WTC11 (cell line): ENCODE measurements around the gene METTL21C. TPM values are rescaled to one million over a fixed set of nuclear protein-coding genes. Genes with fewer than 3 reads are reported as not detected.

Experiments used
- ATAC-seq: fragments of 200-7000 bp; cut with Tn5 transposase; 2 replicates; pipeline ENCODE4 v1.10.0; 2021; ENCODE audit warnings: mild to moderate bottlenecking, moderate library complexity
- CTCF ChIA-PET: fragments of 300-600 bp; sonication (Branson Sonifier 250); formaldehyde crosslinking; loops from one replicate; lab custom pipeline; 2021; ENCODE audit warnings: antibody characterized with exemption; lab: Charles Lee
- POLR2A ChIA-PET: fragments of 350-600 bp; sonication (Branson Sonifier 250); formaldehyde crosslinking; loops from one replicate; lab custom pipeline; 2021; ENCODE audit warnings: antibody characterized with exemption; lab: Charles Lee
- DNase-seq: peaks from one replicate; pipeline ENCODE4 v3.0.0; 2021; ENCODE audit warnings: low spot score
- H3K27ac Mint-ChIP-seq: 2 replicates; pipeline ENCODE4 v1.8.0; 2021; ENCODE audit warnings: mixed read lengths
- H3K27me3 Mint-ChIP-seq: 2 replicates; pipeline ENCODE4 v1.8.0; 2021; ENCODE audit warnings: low read depth, mild to moderate bottlenecking, moderate library complexity, mixed read lengths
- H3K36me3 Mint-ChIP-seq: 2 replicates; pipeline ENCODE4 v1.8.0; 2021; ENCODE audit warnings: mixed read lengths
- H3K4me1 Mint-ChIP-seq: 2 replicates; pipeline ENCODE4 v1.8.0; 2022; ENCODE audit warnings: mixed read lengths
- H3K4me3 Mint-ChIP-seq: 2 replicates; pipeline ENCODE4 v1.8.0; 2021; ENCODE audit warnings: mild to moderate bottlenecking, moderate library complexity, mixed read lengths
- H3K9me3 Mint-ChIP-seq: 2 replicates; pipeline ENCODE4 v1.8.0; 2021; ENCODE audit warnings: mixed read lengths
- ARID4B ChIP-seq: sonication (generic); formaldehyde crosslinking; IDR thresholded peaks from 2 replicates; pipeline ENCODE4 v1.8.0; 2023; ENCODE audit warnings: missing genetic modification reagents, mild to moderate bottlenecking, borderline replicate concordance
- ATF1 ChIP-seq: sonication (generic); formaldehyde crosslinking; IDR thresholded peaks from 2 replicates; pipeline ENCODE4 v1.8.1; 2023; ENCODE audit warnings: mild to moderate bottlenecking, moderate library complexity, missing genetic modification reagents
- ATF2 ChIP-seq: sonication (generic); formaldehyde crosslinking; IDR thresholded peaks from 2 replicates; pipeline ENCODE4 v1.8.1; 2022; ENCODE audit warnings: low read depth, missing genetic modification reagents, borderline replicate concordance
- CTCF ChIP-seq: fragments of 200-600 bp; IDR thresholded peaks from 2 replicates; pipeline ENCODE4 v1.8.0; 2022; ENCODE audit warnings: antibody characterized with exemption
- E2F5 ChIP-seq: sonication (generic); formaldehyde crosslinking; IDR thresholded peaks from 2 replicates; pipeline ENCODE4 v1.8.1; 2022; ENCODE audit warnings: mild to moderate bottlenecking, moderate library complexity, missing genetic modification reagents
- EMX1 ChIP-seq: fragments of 250-450 bp; sonication (Bioruptor Pico); IDR thresholded peaks from 2 replicates; pipeline ENCODE4 v1.8.0; 2021; ENCODE audit warnings: mild to moderate bottlenecking
- GABPB1 ChIP-seq: sonication (generic); formaldehyde crosslinking; IDR thresholded peaks from 2 replicates; pipeline ENCODE4 v1.8.1; 2023; ENCODE audit warnings: mild to moderate bottlenecking, missing genetic modification reagents
- JAZF1 ChIP-seq: fragments of 250-450 bp; sonication (Bioruptor Pico); IDR thresholded peaks from 2 replicates; pipeline ENCODE4 v1.9.0; 2021; ENCODE audit warnings: moderate library complexity, mild to moderate bottlenecking, inconsistent platforms
- JUN ChIP-seq: sonication (generic); formaldehyde crosslinking; IDR thresholded peaks from 2 replicates; pipeline ENCODE4 v1.8.0; 2023; ENCODE audit warnings: mild to moderate bottlenecking, missing genetic modification reagents
- MAX ChIP-seq: sonication (generic); formaldehyde crosslinking; IDR thresholded peaks from 2 replicates; pipeline ENCODE4 v1.8.0; 2022; ENCODE audit warnings: mild to moderate bottlenecking, missing genetic modification reagents
- NFE2L1 ChIP-seq: sonication (generic); formaldehyde crosslinking; IDR thresholded peaks from 2 replicates; pipeline ENCODE4 v1.8.1; 2023; ENCODE audit warnings: missing genetic modification reagents
- NR1H2 ChIP-seq: sonication (generic); formaldehyde crosslinking; IDR thresholded peaks from 2 replicates; pipeline ENCODE4 v1.9.0; 2021; ENCODE audit warnings: mild to moderate bottlenecking, moderate library complexity, missing genetic modification reagents
- RELA ChIP-seq: sonication (generic); formaldehyde crosslinking; IDR thresholded peaks from 2 replicates; pipeline ENCODE4 v1.8.1; 2022; ENCODE audit warnings: missing genetic modification reagents, mild to moderate bottlenecking, borderline replicate concordance
- RORB ChIP-seq: fragments of 250-450 bp; sonication (Bioruptor Pico); IDR thresholded peaks from 2 replicates; pipeline ENCODE4 v1.9.0; 2021; ENCODE audit warnings: mild to moderate bottlenecking
- SOX15 ChIP-seq: fragments of 250-450 bp; sonication (Bioruptor Pico); IDR thresholded peaks from 2 replicates; pipeline ENCODE4 v1.9.0; 2021; ENCODE audit warnings: mild to moderate bottlenecking
- ZBTB43 ChIP-seq: sonication (generic); formaldehyde crosslinking; IDR thresholded peaks from 2 replicates; pipeline ENCODE4 v1.8.1; 2023; ENCODE audit warnings: mild to moderate bottlenecking, missing genetic modification reagents
- ZNF396 ChIP-seq: fragments of 250-450 bp; sonication (Bioruptor Pico); IDR thresholded peaks from 2 replicates; pipeline ENCODE4 v1.8.0; 2021; ENCODE audit warnings: mild to moderate bottlenecking, moderate library complexity, borderline replicate concordance
- ZNF423 ChIP-seq: fragments of 250-450 bp; sonication (Bioruptor Pico); IDR thresholded peaks from 2 replicates; pipeline ENCODE4 v2.1.2; 2022; ENCODE audit warnings: mild to moderate bottlenecking, moderate library complexity
- ZNF512 ChIP-seq: sonication (generic); formaldehyde crosslinking; IDR thresholded peaks from 2 replicates; pipeline ENCODE4 v1.8.1; 2022; ENCODE audit warnings: missing genetic modification reagents, borderline replicate concordance
- ZNF671 ChIP-seq: fragments of 250-450 bp; sonication (Bioruptor Pico); IDR thresholded peaks from 2 replicates; pipeline ENCODE4 v1.8.0; 2021; ENCODE audit warnings: mild to moderate bottlenecking
- total RNA-seq: library from RNA; stranded (reverse); gene quantifications from 3 replicates; pipeline ENCODE4 v1.2.3, GENCODE V29; 2021

The METTL21C gene
- total RNA-seq, 1 experiment from 2014 or later = not detected

GRCh38 chr13:102724923-102725322 is 30.1 kb upstream of the METTL21C start:
- Mint-ChIP-seq H3K9me3 (peaks cover 9% of the 10 kb centered on the region), H3K27ac (no peak overlapping the region), H3K27me3 (no peaks in the 10 kb centered on the region)
- DNase-seq = no peak
- no peak for ATAC-seq
- ChIA-PET CTCF (interaction anchor here (1.0 to 1.2 kb wide), 3 partner anchors 10 to 133 kb away, joined by 3 read pairs; no protein-coding TSS in a partner anchor), POLR2A (interaction anchor here (0.6 to 0.7 kb wide), 4 partner anchors 10 to 1109 kb away, joined by 3 to 10 read pairs (median 4); no protein-coding TSS in a partner anchor)
- TF ChIP-seq GABPB1 (peak; percentile 93), MAX (CRISPR knock-in tag) (no peak)
- TF ChIP-seq, all 79 proteins: peak for 1
- Mint-ChIP-seq H3K4me3 (no peak overlapping the region), H3K4me1 (no peaks in the 10 kb centered on the region), H3K36me3 (no peaks in the 10 kb centered on the region)

GRCh38 chr13:102721800-102722231 is 27.0 kb upstream of the METTL21C start:
- ChIA-PET CTCF (no interaction called here), POLR2A (no interaction called here)
- no peaks in the 10 kb centered on the region for H3K27me3 Mint-ChIP-seq
- ATAC-seq (no peak), DNase-seq (no peak)
- H3K4me1 Mint-ChIP-seq = no peaks in the 10 kb centered on the region
- no peak overlapping the region for H3K27ac Mint-ChIP-seq
- TF ChIP-seq CTCF (no peak), RORB (CRISPR knock-in tag) (no peak), ZNF512 (CRISPR knock-in tag) (no peak), NR1H2 (CRISPR knock-in tag) (no peak), NFE2L1 (CRISPR knock-in tag) (no peak), ATF2 (no peak), E2F5 (CRISPR knock-in tag) (no peak), SOX15 (CRISPR knock-in tag) (no peak), ZNF396 (CRISPR knock-in tag) (no peak), ZBTB43 (CRISPR knock-in tag) (no peak), ATF1 (no peak), ZNF671 (no peak), RELA (no peak), ZNF423 (CRISPR knock-in tag) (no peak)
- peaks cover 4% of the 10 kb centered on the region; the same call in 1 of the 2 replicates for H3K9me3 Mint-ChIP-seq
- H3K4me3 Mint-ChIP-seq = no peak overlapping the region
- H3K36me3 Mint-ChIP-seq = no peaks in the 10 kb centered on the region

GRCh38 chr13:102718746-102719145 is 23.9 kb upstream of the METTL21C start:
- POLR2A ChIA-PET = no interaction called here
- ATAC-seq = no peak
- TF ChIP-seq ZBTB43 (CRISPR knock-in tag) (no peak), JUN (CRISPR knock-in tag) (no peak), JAZF1 (CRISPR knock-in tag) (no peak), EMX1 (no peak), NFE2L1 (CRISPR knock-in tag) (no peak), ARID4B (CRISPR knock-in tag) (no peak)

More at GRCh38 chr13:102718746-102719145, 23.9 kb upstream of the METTL21C start:
- no peaks in the 10 kb centered on the region; the same call in 1 of the 2 replicates for H3K36me3 Mint-ChIP-seq
- H3K27me3 Mint-ChIP-seq = no peaks in the 10 kb centered on the region; the same call in 1 of the 2 replicates
- H3K4me1 Mint-ChIP-seq = no peaks in the 10 kb centered on the region
- H3K27ac Mint-ChIP-seq = no peak overlapping the region
- no peak overlapping the region for H3K4me3 Mint-ChIP-seq
- CTCF ChIA-PET = no interaction called here
- DNase-seq = no peak
- peaks cover 7% of the 10 kb centered on the region for H3K9me3 Mint-ChIP-seq
